ENCODE results near the gene OR52W1. TPM values are rescaled to one million over a fixed set of nuclear protein-coding genes. Genes with fewer than 3 reads are reported as not detected.

Gene OR52W1
- total and polyA plus RNA-seq, 2 donors (not counting 1 experiment from before 2014, with no cell fraction given), result not detected

GRCh38 chr11:6170226-6170625 is 28.8 kb upstream of the OR52W1 start, which contains the start of gene OR52B2:
OR52B2 (minus strand) TSS chr11:6170326; CDS start chr11:6170326, 0 bp downstream.
- no peak within 1 kb of the TSS for H3K27ac ChIP-seq (ENCODE audit: low read length in 2 of 2)
- ChIA-PET CTCF (no interaction called here), POLR2A (no interaction called here)
- WGBS (ENCODE audit: insufficient coverage), result no CpG with 5 or more reads among the region's 1 CpG
- ATAC-seq (ENCODE audit: low read depth) (no peak), DNase-seq (no peak)
- no peak within 1 kb of the TSS for H3K4me3 ChIP-seq (ENCODE audit: control extremely low read depth in 1 of 5, extremely low read depth in 1 of 5, insufficient read depth in 1 of 5, low read depth in 2 of 5, low read length in 4 of 5)
- H3K9me3 ChIP-seq (ENCODE audit: control extremely low read depth in 1 of 3, control insufficient read depth in 2 of 3, insufficient read depth in 1 of 3, low read length in 2 of 3), result peaks cover 0 to under 1% (median 0%) of the 10 kb centered on the region in 3 donors
- no peak within 1 kb of the TSS for H3K27ac Mint-ChIP-seq
- H3K27me3 Mint-ChIP-seq, result peaks cover 33% of the 10 kb centered on the region
- no peaks in the 10 kb centered on the region for H3K9me3 Mint-ChIP-seq (ENCODE audit: insufficient read depth)
- H3K79me2 ChIP-seq (ENCODE audit: control insufficient read depth, insufficient read depth, low read length), result no peaks in the 10 kb centered on the region
- no peak within 1 kb of the TSS for H2AFZ ChIP-seq (ENCODE audit: insufficient read depth, low read depth, low read length, poor library complexity, severe bottlenecking)
- H3K9ac ChIP-seq (ENCODE audit: low read length), result no peak within 1 kb of the TSS
- no peaks in the 10 kb centered on the region for H3K4me1 Mint-ChIP-seq
- H3K36me3 ChIP-seq (replicated peaks in 1 of 2; ENCODE audit: control extremely low read depth in 1 of 2, control insufficient read depth in 1 of 2, extremely low read depth in 1 of 2, insufficient read depth in 2 of 2, low read length in 1 of 2), result no peaks in the 10 kb centered on the region
- intact Hi-C loops (cut with micrococcal nuclease), result no loop called here
- no peaks in the 10 kb centered on the region for H3K4me1 ChIP-seq (ENCODE audit: control insufficient read depth in 2 of 2, insufficient read depth in 2 of 2, low read length in 2 of 2)
- no peak for TF ChIP-seq EZH2 (IDR thresholded peaks at IDR 0.05; ENCODE audit: borderline replicate concordance, insufficient read depth, low read depth, low read length, poor library complexity, severe bottlenecking)
- no peak for TF ChIP-seq CTCF (IDR thresholded peaks at IDR 0.05)
- H4K20me1 ChIP-seq (ENCODE audit: control insufficient read depth, insufficient read depth, low read length, poor library complexity, severe bottlenecking), result no peaks in the 10 kb centered on the region
- H3K4me3 Mint-ChIP-seq, result no peak within 1 kb of the TSS
- peaks cover 0 to 6% (median 0%) of the 10 kb centered on the region in 4 experiments for H3K27me3 ChIP-seq (replicated peaks in 1 of 4; ENCODE audit: control extremely low read depth in 1 of 4, control insufficient read depth in 3 of 4, insufficient read depth in 4 of 4, low read length in 3 of 4)
- H3K4me2 ChIP-seq (replicated peaks; ENCODE audit: low read depth, low read length, poor library complexity, severe bottlenecking), result no peak within 1 kb of the TSS

GRCh38 chr11:6175440-6175839 is 23.6 kb upstream of the OR52W1 start:
- POLR2A ChIA-PET, result no interaction called here

More at GRCh38 chr11:6175440-6175839, 23.6 kb upstream of the OR52W1 start:
- WGBS (ENCODE audit: insufficient coverage), result 66% methylated on average over 2 of the region's 2 CpGs
- H3K27ac Mint-ChIP-seq, result no peak overlapping the region
- Histone ChIP-seq H3K4me1 (ENCODE audit: control insufficient read depth in 2 of 2, insufficient read depth in 2 of 2, low read length in 2 of 2) (no peaks in the 10 kb centered on the region), H4K20me1 (ENCODE audit: control insufficient read depth, insufficient read depth, low read length, poor library complexity, severe bottlenecking) (no peaks in the 10 kb centered on the region), H3K27me3 (replicated peaks in 1 of 4; ENCODE audit: control extremely low read depth in 1 of 4, control insufficient read depth in 3 of 4, insufficient read depth in 4 of 4, low read length in 3 of 4) (peaks cover 0 to 6% (median 0%) of the 10 kb centered on the region in 4 experiments), H2AFZ (ENCODE audit: insufficient read depth, low read depth, low read length, poor library complexity, severe bottlenecking) (no peak overlapping the region), H3K36me3 (replicated peaks in 1 of 2; ENCODE audit: control extremely low read depth in 1 of 2, control insufficient read depth in 1 of 2, extremely low read depth in 1 of 2, insufficient read depth in 2 of 2, low read length in 1 of 2) (no peaks in the 10 kb centered on the region), H3K4me3 (ENCODE audit: control extremely low read depth in 1 of 5, extremely low read depth in 1 of 5, insufficient read depth in 1 of 5, low read depth in 2 of 5, low read length in 4 of 5) (no peak overlapping the region), H3K4me2 (replicated peaks; ENCODE audit: low read depth, low read length, poor library complexity, severe bottlenecking) (no peak overlapping the region), H3K9me3 (ENCODE audit: control extremely low read depth in 1 of 3, control insufficient read depth in 2 of 3, insufficient read depth in 1 of 3, low read length in 2 of 3) (peaks cover 0 to 4% (median 0%) of the 10 kb centered on the region in 3 donors), H3K79me2 (ENCODE audit: control insufficient read depth, insufficient read depth, low read length) (no peaks in the 10 kb centered on the region), H3K27ac (ENCODE audit: low read length in 2 of 2) (no peak overlapping the region), H3K9ac (ENCODE audit: low read length) (no peak overlapping the region)
- DNase-seq, result no peak
- no peak for TF ChIP-seq CTCF (IDR thresholded peaks at IDR 0.05)
- TF ChIP-seq EZH2 (IDR thresholded peaks at IDR 0.05; ENCODE audit: borderline replicate concordance, insufficient read depth, low read depth, low read length, poor library complexity, severe bottlenecking), result no peak
- no peak overlapping the region for H3K4me3 Mint-ChIP-seq
- H3K4me1 Mint-ChIP-seq, result no peaks in the 10 kb centered on the region
- no peaks in the 10 kb centered on the region for H3K9me3 Mint-ChIP-seq (ENCODE audit: insufficient read depth)
- H3K27me3 Mint-ChIP-seq, result peaks cover 20% of the 10 kb centered on the region
- intact Hi-C loops (cut with micrococcal nuclease), result no loop called here
- CTCF ChIA-PET, result no interaction called here
- no peak for ATAC-seq (ENCODE audit: low read depth)
